DOHH2 (cell line): ENCODE measurements around the gene POLR3C.

Experiments
- H3F3A ChIP-seq: fragments of 200-600 bp; sonication (generic), shearing (Covaris generic); 2 replicates; pipeline ENCODE4 v1.6.0; 2016; ENCODE audit warnings: antibody characterized with exemption, mild to moderate bottlenecking; ENCODE audit not compliant: control insufficient read depth, insufficient read depth
- H3K27ac ChIP-seq: fragments of 200-600 bp; sonication (generic); 2 replicates; pipeline ENCODE4 v1.5.1; 2014; ENCODE audit warnings: low read depth, mild to moderate bottlenecking, low read length, moderate library complexity
- H3K27me3 ChIP-seq: fragments of 200-600 bp; sonication (generic); 2 replicates; pipeline ENCODE4 v1.6.1; 2014; ENCODE audit warnings: mild to moderate bottlenecking, low read length, mixed read lengths; ENCODE audit not compliant: control insufficient read depth
- H3K36me3 ChIP-seq: fragments of 200-600 bp; sonication (generic); 2 replicates; pipeline ENCODE4 v1.6.1; 2014; ENCODE audit warnings: mild to moderate bottlenecking, low read length, moderate library complexity, mixed read lengths; ENCODE audit not compliant: control insufficient read depth
- H3K4me1 ChIP-seq: fragments of 200-600 bp; sonication (generic); 2 replicates; pipeline ENCODE4 v1.6.1; 2014; ENCODE audit warnings: mild to moderate bottlenecking, low read length, mixed read lengths; ENCODE audit not compliant: control insufficient read depth
- H3K4me2 ChIP-seq: fragments of 200-600 bp; sonication (generic); 2 replicates; pipeline ENCODE4 v1.6.0; 2014; ENCODE audit warnings: mild to moderate bottlenecking, low read length, moderate library complexity
- H3K4me3 ChIP-seq: fragments of 200-600 bp; sonication (generic); 2 replicates; pipeline ENCODE4 v1.5.1; 2014; ENCODE audit warnings: mild to moderate bottlenecking, low read length, mixed read lengths
- H3K79me2 ChIP-seq: fragments of 200-600 bp; sonication (generic); 2 replicates; pipeline ENCODE4 v1.6.1; 2014; ENCODE audit warnings: mild to moderate bottlenecking, low read length, mixed read lengths; ENCODE audit not compliant: control insufficient read depth
- H3K9me2 ChIP-seq: fragments of 200-600 bp; sonication (generic); replicated peaks from 2 replicates; pipeline ENCODE4 v1.6.1; 2014; ENCODE audit warnings: mild to moderate bottlenecking, low read length, mixed read lengths; ENCODE audit not compliant: control insufficient read depth
- H3K9me3 ChIP-seq: fragments of 200-600 bp; sonication (generic); 2 replicates; pipeline ENCODE4 v1.6.1; 2014; ENCODE audit warnings: antibody characterized with exemption, low read length, mixed read lengths; ENCODE audit not compliant: control insufficient read depth, insufficient read depth
- H4K20me1 ChIP-seq: fragments of 200-600 bp; sonication (generic); 2 replicates; pipeline ENCODE4 v1.6.0; 2014; ENCODE audit warnings: low read depth, mild to moderate bottlenecking, antibody characterized with exemption, low read length, moderate library complexity; ENCODE audit not compliant: control insufficient read depth, insufficient read depth
- EZH2phosphoT487 ChIP-seq: fragments of 200-600 bp; sonication (generic); IDR thresholded peaks from 2 replicates; pipeline ENCODE4 v1.6.1; 2017; ENCODE audit warnings: borderline replicate concordance, mild to moderate bottlenecking, antibody characterized with exemption, low read length, moderate library complexity, mixed read lengths
- TF ChIP-seq, protein P1 (sequence below): fragments of 200-600 bp; sonication (generic); IDR thresholded peaks from one replicate; pipeline ENCODE4 v1.5.1; 2014; ENCODE audit warnings: antibody characterized with exemption, mild to moderate bottlenecking, low read depth, low read length; ENCODE audit not compliant: poor library complexity, severe bottlenecking

Gene POLR3C

GRCh38 chr1:145887631-145888030 lies 63.6 kb downstream of the POLR3C start:
- Histone ChIP-seq H3K4me3 (no peak overlapping the region), H3F3A (no peaks in the 10 kb centered on the region), H3K79me2 (no peaks in the 10 kb centered on the region), H3K36me3 (no peaks in the 10 kb centered on the region), H3K27ac (no peak overlapping the region), H3K4me2 (no peak overlapping the region), H3K9me2 (no peaks in the 10 kb centered on the region), H3K9me3 (no peaks in the 10 kb centered on the region), H4K20me1 (no peaks in the 10 kb centered on the region), H3K4me1 (peaks cover 6% of the 10 kb centered on the region; the same call in 1 of the 2 replicates), H3K27me3 (peaks cover 25% of the 10 kb centered on the region)
- TF ChIP-seq, protein P1, sequence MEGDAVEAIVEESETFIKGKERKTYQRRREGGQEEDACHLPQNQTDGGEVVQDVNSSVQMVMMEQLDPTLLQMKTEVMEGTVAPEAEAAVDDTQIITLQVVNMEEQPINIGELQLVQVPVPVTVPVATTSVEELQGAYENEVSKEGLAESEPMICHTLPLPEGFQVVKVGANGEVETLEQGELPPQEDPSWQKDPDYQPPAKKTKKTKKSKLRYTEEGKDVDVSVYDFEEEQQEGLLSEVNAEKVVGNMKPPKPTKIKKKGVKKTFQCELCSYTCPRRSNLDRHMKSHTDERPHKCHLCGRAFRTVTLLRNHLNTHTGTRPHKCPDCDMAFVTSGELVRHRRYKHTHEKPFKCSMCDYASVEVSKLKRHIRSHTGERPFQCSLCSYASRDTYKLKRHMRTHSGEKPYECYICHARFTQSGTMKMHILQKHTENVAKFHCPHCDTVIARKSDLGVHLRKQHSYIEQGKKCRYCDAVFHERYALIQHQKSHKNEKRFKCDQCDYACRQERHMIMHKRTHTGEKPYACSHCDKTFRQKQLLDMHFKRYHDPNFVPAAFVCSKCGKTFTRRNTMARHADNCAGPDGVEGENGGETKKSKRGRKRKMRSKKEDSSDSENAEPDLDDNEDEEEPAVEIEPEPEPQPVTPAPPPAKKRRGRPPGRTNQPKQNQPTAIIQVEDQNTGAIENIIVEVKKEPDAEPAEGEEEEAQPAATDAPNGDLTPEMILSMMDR = no peak
- TF ChIP-seq EZH2phosphoT487 = no peak

DNA sequence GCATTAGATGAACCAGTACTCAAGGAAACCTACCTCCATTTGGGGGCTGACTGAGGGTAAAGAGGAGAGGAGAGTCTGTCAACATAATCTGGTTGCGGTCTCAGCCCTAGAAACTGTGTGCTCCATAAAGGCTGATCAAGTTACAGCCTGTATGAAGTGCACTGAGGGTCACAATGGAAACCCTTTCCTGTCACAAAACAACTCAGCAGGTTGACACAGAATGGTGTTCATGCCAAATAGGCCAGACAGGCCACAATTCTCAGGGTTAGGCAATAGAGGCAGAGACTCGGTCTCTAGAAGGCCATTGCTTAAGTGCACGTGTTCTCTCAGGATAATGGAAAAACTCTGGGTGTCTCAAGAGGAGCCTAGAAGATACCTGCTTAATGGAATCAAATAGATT lies 65.7 kb downstream of the POLR3C start:
- H3K9me3 ChIP-seq = no peaks in the 10 kb centered on the region
- no peak overlapping the region for H3K27ac ChIP-seq
- H3K4me3 ChIP-seq = no peak overlapping the region
- no peaks in the 10 kb centered on the region for H4K20me1 ChIP-seq
- no peaks in the 10 kb centered on the region for H3K9me2 ChIP-seq
- peaks cover 6% of the 10 kb centered on the region; the same call in 1 of the 2 replicates for H3K4me1 ChIP-seq
- H3K79me2 ChIP-seq = no peaks in the 10 kb centered on the region
- no peak for TF ChIP-seq EZH2phosphoT487
- TF ChIP-seq, protein P1 = no peak
- H3K36me3 ChIP-seq = no peaks in the 10 kb centered on the region
- peaks cover 9% of the 10 kb centered on the region for H3K27me3 ChIP-seq
- H3F3A ChIP-seq = no peaks in the 10 kb centered on the region
- no peak overlapping the region for H3K4me2 ChIP-seq

- Histone ChIP-seq H3F3A (no peaks in the 10 kb centered on the region), H3K4me2 (no peak overlapping the region), H3K36me3 (no peaks in the 10 kb centered on the region), H3K4me3 (no peak overlapping the region), H3K4me1 (peaks cover 3% of the 10 kb centered on the region; the same call in 1 of the 2 replicates), H3K27me3 (no peaks in the 10 kb centered on the region), H3K9me3 (no peaks in the 10 kb centered on the region), H3K9me2 (no peaks in the 10 kb centered on the region), H3K79me2 (no peaks in the 10 kb centered on the region), H3K27ac (no peak overlapping the region), H4K20me1 (no peaks in the 10 kb centered on the region)
- no peak for TF ChIP-seq EZH2phosphoT487
- TF ChIP-seq, protein P1 = no peak
Measured at GRCh38 chr1:145891143-145891542, 67.1 kb downstream of the POLR3C start.
